Measurements from ENCODE around the gene TMEM272.

The TMEM272 gene

DNA sequence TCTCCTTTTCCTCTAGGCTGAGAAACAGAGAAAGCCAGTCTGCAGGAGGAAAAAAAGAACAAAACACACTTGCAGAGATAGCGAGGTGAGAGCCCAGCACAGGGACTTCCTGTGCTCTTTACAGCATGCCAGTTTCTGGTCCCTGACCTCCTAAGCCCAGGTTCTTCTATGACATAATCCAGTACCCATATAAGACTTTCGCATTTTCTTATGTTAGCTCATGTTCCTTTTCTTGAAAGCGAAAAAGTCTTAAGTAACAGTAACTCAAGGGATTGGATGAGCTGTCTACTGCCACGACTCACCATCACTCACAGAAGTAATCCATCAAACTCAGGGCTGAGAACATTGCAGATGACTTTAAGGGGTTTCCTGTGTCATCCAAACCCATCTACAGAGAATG lies 34.2 kb upstream of the TMEM272 start:
- Histone ChIP-seq H3K36me3 (replicated peaks in 1 of 2; ENCODE audit: control insufficient read depth in 2 of 2, insufficient read depth in 2 of 2, low read length in 2 of 2) (no peaks in the 10 kb centered on the region), H3K4me3 (ENCODE audit: low read length in 2 of 2) (no peak overlapping the region), H2BK120ac (ENCODE audit: low read depth, low read length) (no peak overlapping the region), H3K9ac (ENCODE audit: low read depth, low read length, poor library complexity) (no peak overlapping the region), H2AFZ (ENCODE audit: low read length) (no peak overlapping the region), H3K27me3 (ENCODE audit: control insufficient read depth in 3 of 3, insufficient read depth in 3 of 3, low read depth in 1 of 3, low read length in 3 of 3) (peaks cover 0 to 27% (median 0%) of the 10 kb centered on the region in 3 experiments), H2BK12ac (ENCODE audit: low read length) (no peak overlapping the region), H3K9me3 (replicated peaks in 1 of 2; ENCODE audit: control insufficient read depth in 2 of 2, insufficient read depth in 1 of 2, low read depth in 1 of 2, low read length in 2 of 2) (no peaks in the 10 kb centered on the region), H4K8ac (ENCODE audit: low read depth, low read length) (no peak overlapping the region), H3K4me2 (ENCODE audit: insufficient read depth, low read length, poor library complexity, severe bottlenecking) (no peak overlapping the region), H2AK5ac (ENCODE audit: low read depth, low read length) (no peak overlapping the region), H3K4ac (ENCODE audit: low read length) (no peak overlapping the region), H3K4me1 (ENCODE audit: control insufficient read depth in 2 of 2, insufficient read depth in 1 of 2, low read depth in 1 of 2, low read length in 2 of 2) (peaks cover 3 to 9% of the 10 kb centered on the region in 2 donors), H3K27ac (replicated peaks; ENCODE audit: low read length) (no peak overlapping the region), H3K23ac (ENCODE audit: low read depth, low read length, poor library complexity) (no peak overlapping the region), H2BK5ac (ENCODE audit: low read length) (no peak overlapping the region), H3K14ac (ENCODE audit: low read length) (no peak overlapping the region), H3K18ac (ENCODE audit: low read length) (no peak overlapping the region), H4K91ac (ENCODE audit: low read depth, low read length, poor library complexity) (no peak overlapping the region), H3K79me1 (ENCODE audit: low read depth, low read length) (no peaks in the 10 kb centered on the region), H2BK15ac (ENCODE audit: low read length) (no peak overlapping the region)
- WGBS, 2 donors (ENCODE audit: extremely low coverage in 2 of 2, insufficient read length in 2 of 2, insufficient replicate concordance in 1 of 2), result no CpG with 5 or more reads among the region's 4 CpGs
- no peak for DNase-seq (ENCODE audit: low spot score)

DNA sequence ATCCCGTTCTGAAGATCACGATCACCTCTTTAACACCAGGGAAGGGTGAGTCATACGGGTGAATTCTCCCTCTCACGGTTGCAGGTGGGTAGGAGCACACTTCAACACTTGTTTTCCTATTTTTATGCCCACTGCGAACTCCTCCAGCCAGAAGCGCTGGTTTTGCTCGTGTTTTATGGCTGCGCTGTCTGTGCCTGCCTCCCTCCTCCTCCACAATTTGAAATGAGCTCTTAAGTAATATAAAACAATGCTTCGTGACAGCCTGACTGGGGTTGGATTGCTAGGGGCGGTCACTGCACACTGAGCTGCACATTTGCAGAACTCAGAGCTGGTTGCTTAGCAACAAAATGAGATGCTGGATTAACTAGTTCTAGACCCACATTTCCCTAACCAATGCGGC lies 29.7 kb upstream of the TMEM272 start:
- Histone ChIP-seq H3K4me2 (ENCODE audit: insufficient read depth, low read length, poor library complexity, severe bottlenecking) (no peak overlapping the region), H3K14ac (ENCODE audit: low read length) (no peak overlapping the region), H3K23ac (ENCODE audit: low read depth, low read length, poor library complexity) (no peak overlapping the region), H2AFZ (ENCODE audit: low read length) (peak overlapping the region; percentile 55), H3K9me3 (replicated peaks in 1 of 2; ENCODE audit: control insufficient read depth in 2 of 2, insufficient read depth in 1 of 2, low read depth in 1 of 2, low read length in 2 of 2) (peaks cover 0 to 3% of the 10 kb centered on the region in 2 donors), H3K27ac (replicated peaks; ENCODE audit: low read length) (no peak overlapping the region), H3K4me1 (ENCODE audit: control insufficient read depth in 2 of 2, insufficient read depth in 1 of 2, low read depth in 1 of 2, low read length in 2 of 2) (peaks cover 3 to 13% of the 10 kb centered on the region in 2 donors), H2AK5ac (ENCODE audit: low read depth, low read length) (no peak overlapping the region), H2BK12ac (ENCODE audit: low read length) (no peak overlapping the region), H4K91ac (ENCODE audit: low read depth, low read length, poor library complexity) (no peak overlapping the region), H3K18ac (ENCODE audit: low read length) (no peak overlapping the region), H3K4me3 (ENCODE audit: low read length in 2 of 2) (peak overlapping the region in 1 of 2 donors; percentile 3), H3K27me3 (ENCODE audit: control insufficient read depth in 3 of 3, insufficient read depth in 3 of 3, low read depth in 1 of 3, low read length in 3 of 3) (peaks cover 0 to 50% (median 0%) of the 10 kb centered on the region in 3 experiments), H3K79me1 (ENCODE audit: low read depth, low read length) (no peaks in the 10 kb centered on the region), H2BK15ac (ENCODE audit: low read length) (no peak overlapping the region), H3K36me3 (replicated peaks in 1 of 2; ENCODE audit: control insufficient read depth in 2 of 2, insufficient read depth in 2 of 2, low read length in 2 of 2) (no peaks in the 10 kb centered on the region), H3K9ac (ENCODE audit: low read depth, low read length, poor library complexity) (no peak overlapping the region), H3K4ac (ENCODE audit: low read length) (no peak overlapping the region), H2BK5ac (ENCODE audit: low read length) (no peak overlapping the region), H4K8ac (ENCODE audit: low read depth, low read length) (no peak overlapping the region), H2BK120ac (ENCODE audit: low read depth, low read length) (no peak overlapping the region)
- WGBS, 2 donors (ENCODE audit: extremely low coverage in 2 of 2, insufficient read length in 2 of 2, insufficient replicate concordance in 1 of 2), result no CpG with 5 or more reads among the region's 11 CpGs
- no peak for DNase-seq (ENCODE audit: low spot score)

DNA sequence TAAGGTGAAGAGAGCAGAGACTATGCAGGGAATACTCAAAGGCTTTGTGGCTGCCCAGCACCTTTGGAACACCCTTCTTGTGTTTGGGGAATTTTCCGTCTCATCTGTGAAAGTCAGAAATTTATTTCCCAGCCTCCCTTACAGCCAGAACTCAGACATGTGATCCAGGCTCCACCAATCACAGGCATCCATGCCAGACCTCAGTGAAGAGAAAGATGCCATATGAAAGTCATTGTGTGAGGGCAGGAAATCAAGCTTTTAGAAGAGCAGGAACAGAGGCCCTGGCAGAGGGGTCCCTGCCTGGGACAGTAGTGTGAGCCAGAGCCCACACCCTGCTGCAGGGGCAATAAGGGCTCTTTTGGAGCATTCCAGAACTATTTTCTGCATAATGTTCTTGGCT lies 28.9 kb upstream of the TMEM272 start:
- Histone ChIP-seq H3K4me2 (ENCODE audit: insufficient read depth, low read length, poor library complexity, severe bottlenecking) (no peak overlapping the region), H2BK120ac (ENCODE audit: low read depth, low read length) (no peak overlapping the region), H3K23ac (ENCODE audit: low read depth, low read length, poor library complexity) (no peak overlapping the region), H3K79me1 (ENCODE audit: low read depth, low read length) (no peaks in the 10 kb centered on the region), H2BK12ac (ENCODE audit: low read length) (no peak overlapping the region), H3K4ac (ENCODE audit: low read length) (no peak overlapping the region), H2BK5ac (ENCODE audit: low read length) (no peak overlapping the region), H3K4me3 (ENCODE audit: low read length in 2 of 2) (no peak overlapping the region), H2AK5ac (ENCODE audit: low read depth, low read length) (no peak overlapping the region), H4K91ac (ENCODE audit: low read depth, low read length, poor library complexity) (no peak overlapping the region), H3K36me3 (replicated peaks in 1 of 2; ENCODE audit: control insufficient read depth in 2 of 2, insufficient read depth in 2 of 2, low read length in 2 of 2) (no peaks in the 10 kb centered on the region), H3K4me1 (ENCODE audit: control insufficient read depth in 2 of 2, insufficient read depth in 1 of 2, low read depth in 1 of 2, low read length in 2 of 2) (peaks cover 3 to 13% of the 10 kb centered on the region in 2 donors), H3K27ac (replicated peaks; ENCODE audit: low read length) (no peak overlapping the region), H3K14ac (ENCODE audit: low read length) (no peak overlapping the region), H2BK15ac (ENCODE audit: low read length) (no peak overlapping the region), H3K27me3 (ENCODE audit: control insufficient read depth in 3 of 3, insufficient read depth in 3 of 3, low read depth in 1 of 3, low read length in 3 of 3) (peaks cover 0 to 49% (median 0%) of the 10 kb centered on the region in 3 experiments), H4K8ac (ENCODE audit: low read depth, low read length) (no peak overlapping the region), H3K18ac (ENCODE audit: low read length) (no peak overlapping the region), H3K9ac (ENCODE audit: low read depth, low read length, poor library complexity) (no peak overlapping the region), H3K9me3 (replicated peaks in 1 of 2; ENCODE audit: control insufficient read depth in 2 of 2, insufficient read depth in 1 of 2, low read depth in 1 of 2, low read length in 2 of 2) (peaks cover 0 to 3% of the 10 kb centered on the region in 2 donors), H2AFZ (ENCODE audit: low read length) (peak overlapping the region; percentile 9)
- WGBS, 2 donors (ENCODE audit: extremely low coverage in 2 of 2, insufficient read length in 2 of 2, insufficient replicate concordance in 1 of 2), result no CpG with 5 or more reads among the region's 1 CpG
- no peak for DNase-seq (ENCODE audit: low spot score)

DNA sequence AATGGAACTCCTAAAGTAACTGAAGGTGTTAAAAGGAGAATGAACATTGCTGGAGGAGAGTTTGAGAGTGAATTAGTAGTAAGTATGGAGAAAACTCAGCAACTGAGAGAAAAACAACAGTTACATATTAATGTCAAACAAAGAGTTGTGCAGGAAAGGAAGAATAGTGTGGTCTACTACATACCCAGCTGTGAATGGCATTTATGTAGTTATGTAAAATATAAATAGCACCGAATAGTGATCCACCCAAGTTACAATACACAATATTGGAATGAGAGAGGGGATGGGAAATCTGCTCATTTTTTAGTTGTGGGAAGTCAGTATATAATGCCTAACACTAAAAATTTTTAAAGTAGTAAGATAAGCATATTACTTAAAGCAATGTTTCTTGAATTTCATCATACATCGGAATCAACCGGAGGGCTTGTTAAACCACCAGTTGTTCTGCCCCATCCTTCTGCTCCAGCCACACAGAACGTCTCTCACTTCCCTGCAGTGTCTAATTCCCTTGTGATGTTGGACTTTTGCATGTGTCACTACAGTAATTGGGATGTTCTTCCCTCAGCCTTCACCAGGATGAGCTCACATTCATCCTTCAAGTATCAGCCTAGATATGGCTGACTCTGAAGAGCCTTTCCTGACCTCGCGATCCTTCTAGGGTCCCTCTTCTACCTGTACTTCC lies 28.3 kb upstream of the TMEM272 start:
- H3K36me3 ChIP-seq (replicated peaks in 1 of 2; ENCODE audit: control insufficient read depth in 2 of 2, insufficient read depth in 2 of 2, low read length in 2 of 2), result no peaks in the 10 kb centered on the region
- H3K23ac ChIP-seq (ENCODE audit: low read depth, low read length, poor library complexity), result no peak overlapping the region
- H2AK5ac ChIP-seq (ENCODE audit: low read depth, low read length), result no peak overlapping the region
- no peak overlapping the region for H3K27ac ChIP-seq (replicated peaks; ENCODE audit: low read length)
- peaks cover 3 to 13% of the 10 kb centered on the region in 2 donors for H3K4me1 ChIP-seq (ENCODE audit: control insufficient read depth in 2 of 2, insufficient read depth in 1 of 2, low read depth in 1 of 2, low read length in 2 of 2)
- WGBS, 2 donors (ENCODE audit: extremely low coverage in 2 of 2, insufficient read length in 2 of 2, insufficient replicate concordance in 1 of 2), result no CpG with 5 or more reads among the region's 6 CpGs
- no peak overlapping the region for H3K4ac ChIP-seq (ENCODE audit: low read length)
- no peak overlapping the region for H4K8ac ChIP-seq (ENCODE audit: low read depth, low read length)
- no peak overlapping the region for H3K9ac ChIP-seq (ENCODE audit: low read depth, low read length, poor library complexity)
- peak overlapping the region; percentile 9 for H2AFZ ChIP-seq (ENCODE audit: low read length)
- H3K9me3 ChIP-seq (replicated peaks in 1 of 2; ENCODE audit: control insufficient read depth in 2 of 2, insufficient read depth in 1 of 2, low read depth in 1 of 2, low read length in 2 of 2), result peaks cover 0 to 3% of the 10 kb centered on the region in 2 donors
- H3K79me1 ChIP-seq (ENCODE audit: low read depth, low read length), result no peaks in the 10 kb centered on the region
- no peak for DNase-seq (ENCODE audit: low spot score)
- no peak overlapping the region for H2BK5ac ChIP-seq (ENCODE audit: low read length)
- no peak overlapping the region for H3K18ac ChIP-seq (ENCODE audit: low read length)
- no peak overlapping the region for H3K4me2 ChIP-seq (ENCODE audit: insufficient read depth, low read length, poor library complexity, severe bottlenecking)
- no peak overlapping the region for H2BK12ac ChIP-seq (ENCODE audit: low read length)
- no peak overlapping the region for H3K4me3 ChIP-seq (ENCODE audit: low read length in 2 of 2)
- H3K27me3 ChIP-seq (ENCODE audit: control insufficient read depth in 3 of 3, insufficient read depth in 3 of 3, low read depth in 1 of 3, low read length in 3 of 3), result peaks cover 0 to 55% (median 0%) of the 10 kb centered on the region in 3 experiments
- no peak overlapping the region for H4K91ac ChIP-seq (ENCODE audit: low read depth, low read length, poor library complexity)
- no peak overlapping the region for H2BK15ac ChIP-seq (ENCODE audit: low read length)
- no peak overlapping the region for H3K14ac ChIP-seq (ENCODE audit: low read length)
- H2BK120ac ChIP-seq (ENCODE audit: low read depth, low read length), result no peak overlapping the region
